Natural killer cell (primary cell): ENCODE measurements around the gene C1orf141. TPM values are rescaled to one million over a fixed set of nuclear protein-coding genes. Genes with fewer than 3 reads are reported as not detected.

ENCODE experiments used
- ATAC-seq, 3 donors: fragments of 150-1000 bp in 2 of 3; fragments of 200-7000 bp in 1 of 3; cut with Tn5 transposase; 1 replicate in 1 of 3; 2 replicates in 2 of 3; pipeline ENCODE4 v1.10.0; 2021; ENCODE audit warnings: mild to moderate bottlenecking in 2 of 3, moderate library complexity in 2 of 3
- DNase-seq, 2 donors: peaks; one replicate each; pipeline versions ENCODE4 v3.0.0 to v3.0.0-alpha.2; 2013 to 2021; ENCODE audit warnings: mixed read lengths in 1 of 2
- H3K27ac ChIP-seq: one replicate; pipeline ENCODE4 v1.5.1; 2013; ENCODE audit warnings: mild to moderate bottlenecking, low read length
- H3K27me3 ChIP-seq: one replicate; pipeline ENCODE4 v1.6.1; 2013; ENCODE audit warnings: low read length; ENCODE audit not compliant: control insufficient read depth, insufficient read depth
- H3K36me3 ChIP-seq: one replicate; pipeline ENCODE4 v1.6.1; 2013; ENCODE audit warnings: low read length; ENCODE audit not compliant: control insufficient read depth, insufficient read depth
- H3K4me1 ChIP-seq: one replicate; pipeline ENCODE4 v1.6.1; 2013; ENCODE audit warnings: low read length; ENCODE audit not compliant: control insufficient read depth, insufficient read depth
- H3K4me3 ChIP-seq: one replicate; pipeline ENCODE4 v1.5.1; 2013; ENCODE audit warnings: low read length
- H3K9me3 ChIP-seq: one replicate; pipeline ENCODE4 v1.6.1; 2013; ENCODE audit warnings: low read length; ENCODE audit not compliant: control insufficient read depth, insufficient read depth
- H3K27ac Mint-ChIP-seq, 2 donors: one replicate each; pipeline ENCODE4 v1.8.0; 2022; ENCODE audit warnings: mild to moderate bottlenecking in 2 of 2, mixed read lengths in 2 of 2, moderate library complexity in 1 of 2
- H3K27me3 Mint-ChIP-seq, 2 donors: one replicate each; pipeline ENCODE4 v1.8.0; 2022; ENCODE audit warnings: low read depth in 2 of 2, mixed read lengths in 2 of 2
- H3K36me3 Mint-ChIP-seq: one replicate; pipeline ENCODE4 v1.8.0; 2022; ENCODE audit warnings: mixed read lengths
- H3K4me1 Mint-ChIP-seq, 2 donors: one replicate each; pipeline ENCODE4 v1.8.0; 2022; ENCODE audit warnings: mixed read lengths in 2 of 2
- H3K4me3 Mint-ChIP-seq: one replicate; pipeline ENCODE4 v1.8.0; 2022; ENCODE audit warnings: mild to moderate bottlenecking, moderate library complexity, mixed read lengths
- H3K9me3 Mint-ChIP-seq, 2 donors: one replicate each; pipeline ENCODE4 v1.8.0; 2022; ENCODE audit warnings: mixed read lengths in 2 of 2
- CTCF ChIP-seq: fragments of 200-600 bp; IDR thresholded peaks from one replicate; pipeline ENCODE4 v1.8.0; 2022; ENCODE audit warnings: antibody characterized with exemption
- WGBS: methylation state at CpG from one replicate; pipeline ENCODE4 v1.1.7; 2013; ENCODE audit warnings: missing lambda C conversion rate; ENCODE audit not compliant: insufficient coverage; 5-methylcytosine and 5-hydroxymethylcytosine counted together
- intact Hi-C: fragments of 100-400 bp; cut with micrococcal nuclease; formaldehyde crosslinking; loops from one replicate; pipeline ENCODE4 v1.14.2; 2022
- total RNA-seq, 4 donors: library from RNA; stranded (reverse); fragments of 120-200 nt in 1 of 4; gene quantifications; one replicate each; pipeline versions ENCODE4 v1.2.3 to v1.2.4, GENCODE V29; 2013 to 2022

The C1orf141 gene
- total RNA-seq, 3 donors from 2014 or later (not counting 1 experiment from before 2014, with no cell fraction given), result not detected

- no peak overlapping the region for H3K4me3 Mint-ChIP-seq
- H3K27ac Mint-ChIP-seq, result no peak overlapping the region
- Histone ChIP-seq H3K27me3 (peaks cover 1% of the 10 kb centered on the region), H3K4me1 (peaks cover 4% of the 10 kb centered on the region), H3K36me3 (no peaks in the 10 kb centered on the region), H3K27ac (no peak overlapping the region), H3K4me3 (no peak overlapping the region), H3K9me3 (no peaks in the 10 kb centered on the region)
- TF ChIP-seq CTCF, result no peak
- H3K27me3 Mint-ChIP-seq, result peaks cover 4 to 8% of the 10 kb centered on the region in 2 donors
- no peak for ATAC-seq
- H3K4me1 Mint-ChIP-seq, result peaks cover 0 to 4% of the 10 kb centered on the region in 2 donors
- intact Hi-C loops, result no loop called here
- 78% methylated on average over 3 of the region's 3 CpGs for whole genome bisulfite sequencing
- no peak for DNase-seq
- no peaks in the 10 kb centered on the region for H3K36me3 Mint-ChIP-seq
- H3K9me3 Mint-ChIP-seq, result no peaks in the 10 kb centered on the region
Measured at GRCh38 chr1:67058761-67059160, 76.0 kb downstream of the C1orf141 start.

GRCh38 chr1:67058242-67058641 lies 76.5 kb downstream of the C1orf141 start:
- Mint-ChIP-seq H3K36me3 (no peaks in the 10 kb centered on the region), H3K4me3 (no peak overlapping the region), H3K9me3 (no peaks in the 10 kb centered on the region), H3K27me3 (peaks cover 4 to 8% of the 10 kb centered on the region in 2 donors), H3K4me1 (peaks cover 0 to 4% of the 10 kb centered on the region in 2 donors), H3K27ac (no peak overlapping the region)
- intact Hi-C loops, result no loop called here
- Histone ChIP-seq H3K9me3 (no peaks in the 10 kb centered on the region), H3K4me1 (peaks cover 4% of the 10 kb centered on the region), H3K27me3 (no peaks in the 10 kb centered on the region), H3K4me3 (no peak overlapping the region), H3K36me3 (no peaks in the 10 kb centered on the region), H3K27ac (no peak overlapping the region)
- DNase-seq, result no peak
- TF ChIP-seq CTCF, result no peak
- 89% methylated on average over 1 of the region's 1 CpG for WGBS
- ATAC-seq, result no peak

GRCh38 chr1:67053785-67054772 lies 80.7 kb downstream of the C1orf141 start, which contains the start of gene SLC35D1:
Gene SLC35D1 (minus strand): TSS chr1:67054148. CDS start chr1:67054013, 135 bp downstream.
- under 1% methylated on average over 71 of the region's 73 CpGs for WGBS
- Mint-ChIP-seq H3K9me3 (no peaks in the 10 kb centered on the region), H3K4me1 (peaks cover 22 to 23% of the 10 kb centered on the region in 2 donors), H3K4me3 (peak within 1 kb of the TSS; percentile 93), H3K36me3 (no peaks in the 10 kb centered on the region), H3K27me3 (peaks cover 0 to 1% of the 10 kb centered on the region in 2 donors), H3K27ac (peak within 1 kb of the TSS; percentile 79 to 92)
- H3K4me1 ChIP-seq, result peaks cover 8% of the 10 kb centered on the region
- no peaks in the 10 kb centered on the region for H3K9me3 ChIP-seq
- H3K27ac ChIP-seq, result peak within 1 kb of the TSS; percentile 99
- H3K27me3 ChIP-seq, result no peaks in the 10 kb centered on the region
- intact Hi-C loops, result loop anchor here (5.0 kb wide), 1 partner anchor 93 kb away; no protein-coding TSS in a partner anchor
- peaks cover 12% of the 10 kb centered on the region for H3K36me3 ChIP-seq
- DNase-seq, result peak; percentile 67 to 85
- peak; percentile 73 to 88 (median 81) for ATAC-seq
- H3K4me3 ChIP-seq, result peak within 1 kb of the TSS; percentile 86
- TF ChIP-seq CTCF, result no peak
